Esophagus muscularis mucosa (tissue), 4 donors: Measurements from ENCODE around the gene LHB.
"Not testable (repeated sequence)": the region's sequence is repeated elsewhere in the genome, so short reads cannot be mapped to it uniquely, and the experiment has no call there.

Source experiments
- CTCF ChIP-seq, 3 experiments: fragments of 200-600 bp in 2 of 3; fragments of 450-650 bp in 1 of 3; sonication (generic) in 2 of 3; IDR thresholded peaks; one replicate each; pipeline ENCODE4 v1.5.1; 2017 to 2019; ENCODE audit warnings: antibody characterized with exemption in 3 of 3, mild to moderate bottlenecking in 2 of 3, moderate library complexity in 1 of 3
- EP300 ChIP-seq: sonication (generic); formaldehyde crosslinking; IDR thresholded peaks from one replicate; pipeline ENCODE4 v1.6.1; 2017; ENCODE audit warnings: antibody characterized with exemption
- POLR2A ChIP-seq: fragments of 450-650 bp; IDR thresholded peaks from one replicate; pipeline ENCODE4 v1.6.1; 2017; ENCODE audit warnings: antibody characterized with exemption, moderate library complexity, mild to moderate bottlenecking, low read depth
- POLR2AphosphoS5 ChIP-seq, 2 donors: sonication (generic); formaldehyde crosslinking; IDR thresholded peaks; one replicate each; pipeline ENCODE4 v1.6.1; 2017; ENCODE audit warnings: antibody characterized with exemption in 2 of 2

DNA sequence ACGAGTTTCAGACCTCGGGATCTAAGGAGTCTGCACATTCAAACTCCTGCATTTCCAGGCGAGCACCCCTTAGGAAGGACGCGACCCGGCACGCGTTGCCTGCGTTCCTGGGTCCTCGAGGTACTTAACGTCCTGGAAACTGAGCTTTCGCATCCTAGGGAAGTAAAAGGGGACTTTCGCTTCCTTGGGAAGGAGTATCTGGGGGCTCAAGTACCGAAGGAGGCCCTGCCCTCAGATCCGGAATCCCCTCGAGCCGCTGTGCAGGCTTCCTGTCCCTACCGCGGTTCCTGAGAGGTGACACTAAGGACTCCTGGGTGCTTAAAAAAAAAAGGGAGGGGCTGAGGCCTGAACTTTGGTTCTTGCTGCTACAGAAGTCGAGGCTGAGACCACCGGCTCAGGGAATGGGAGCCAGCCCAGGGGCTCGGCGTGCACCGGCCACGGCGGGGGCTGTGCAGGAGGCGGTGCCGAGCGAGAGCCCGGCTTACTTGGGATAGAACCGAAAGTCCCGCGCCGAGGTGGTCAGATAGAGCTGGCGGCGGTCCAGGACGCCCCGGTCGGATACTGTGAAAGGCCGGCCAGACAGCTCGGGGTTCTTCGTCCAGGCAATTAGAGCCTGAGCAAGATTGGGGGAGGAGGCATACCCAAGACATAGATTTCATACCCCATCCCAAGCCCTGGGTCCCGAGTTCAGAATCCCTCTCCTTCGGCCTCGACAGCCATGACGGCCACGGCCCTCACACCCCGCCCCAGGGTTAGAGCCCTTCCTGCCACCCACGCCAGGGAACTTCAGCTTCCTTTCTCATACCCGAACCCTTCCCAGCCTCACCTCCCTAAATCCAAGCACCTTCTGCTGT is 1.7 kb upstream of the LHB start:
- TF ChIP-seq CTCF (IDR thresholded peaks at IDR 0.05); POLR2A; POLR2AphosphoS5 (IDR thresholded peaks at IDR 0.05); EP300: not testable (repeated sequence)
